HEK293 (cell line): ENCODE measurements around the gene PARD3.

ENCODE experiments used
- CTCF ChIA-PET: fragments of 350-600 bp; formaldehyde crosslinking; extraction: SDS; loops from one replicate; lab custom pipeline; 2021; ENCODE audit warnings: antibody characterized with exemption; lab: Yijun Ruan, JAX
- POLR2A ChIA-PET: fragments of 300-600 bp; formaldehyde crosslinking; extraction: SDS; loops from one replicate; lab custom pipeline; 2020; ENCODE audit warnings: antibody characterized with exemption, inconsistent platforms; lab: Yijun Ruan, JAX
- H3K27ac ChIP-seq: fragments of 200-500 bp; sonication (Bioruptor generic); 2 replicates; pipeline ENCODE4 v1.5.1; 2014; ENCODE audit warnings: low read depth, low read length, control low read depth, inconsistent platforms; ENCODE audit errors: extremely low read depth
- H3K36me3 ChIP-seq, 2 experiments: fragments of 200-500 bp in 1 of 2; sonication (Bioruptor generic) in 1 of 2; 1 replicate in 1 of 2; 2 replicates in 1 of 2; pipeline ENCODE4 v1.5.1; 2014 to 2017; ENCODE audit warnings: inconsistent platforms in 2 of 2, low read length in 2 of 2; ENCODE audit not compliant: control insufficient read depth in 2 of 2, insufficient read depth in 1 of 2
- H3K4me1 ChIP-seq: fragments of 200-500 bp; sonication (Bioruptor generic); 2 replicates; pipeline ENCODE4 v1.5.1; 2014; ENCODE audit warnings: mild to moderate bottlenecking, low read length, inconsistent platforms; ENCODE audit not compliant: control insufficient read depth, insufficient read depth
- H3K4me3 ChIP-seq: 2 replicates; pipeline ENCODE4 v1.5.1; 2011; ENCODE audit warnings: low read depth, mild to moderate bottlenecking, control low read depth, low read length, moderate library complexity
- H3K9me3 ChIP-seq: fragments of 200-500 bp; sonication (Bioruptor generic); 2 replicates; pipeline ENCODE4 v1.5.1; 2014; ENCODE audit warnings: low read depth, low read length, inconsistent platforms; ENCODE audit not compliant: control insufficient read depth, insufficient read depth
- BCL11B ChIP-seq: fragments of 450-650 bp; formaldehyde crosslinking; IDR thresholded peaks from 2 replicates; pipeline ENCODE4 v1.5.1; 2016; ENCODE audit warnings: low read depth, missing biosample characterization, missing genetic modification characterization
- HOXA7 ChIP-seq: sonication (generic); formaldehyde crosslinking; IDR thresholded peaks from 2 replicates; pipeline ENCODE4 v1.8.1; 2022; ENCODE audit warnings: missing genetic modification reagents, borderline replicate concordance
- MZF1 ChIP-seq: fragments of 450-650 bp; formaldehyde crosslinking; IDR thresholded peaks from 2 replicates; pipeline ENCODE4 v1.5.1; 2017; ENCODE audit warnings: missing biosample characterization, missing genetic modification characterization, borderline replicate concordance
- ZBTB48 ChIP-seq: fragments of 450-650 bp; formaldehyde crosslinking; IDR thresholded peaks from 2 replicates; pipeline ENCODE4 v1.5.1; 2016; ENCODE audit warnings: missing biosample characterization, missing genetic modification characterization
- ZIC2 ChIP-seq: fragments of 450-650 bp; formaldehyde crosslinking; IDR thresholded peaks from 2 replicates; pipeline ENCODE4 v1.5.1; 2016; ENCODE audit warnings: missing biosample characterization, missing genetic modification characterization
- ZNF18 ChIP-seq: fragments of 450-650 bp; formaldehyde crosslinking; IDR thresholded peaks from 2 replicates; pipeline ENCODE4 v1.5.1; 2016; ENCODE audit warnings: missing biosample characterization, missing genetic modification characterization
- ZNF214 ChIP-seq: fragments of 450-650 bp; formaldehyde crosslinking; IDR thresholded peaks from 2 replicates; pipeline ENCODE4 v1.5.1; 2017; ENCODE audit warnings: missing biosample characterization, mild to moderate bottlenecking, missing genetic modification characterization, borderline replicate concordance
- ZNF426 ChIP-seq: fragments of 450-650 bp; formaldehyde crosslinking; IDR thresholded peaks from 2 replicates; pipeline ENCODE4 v1.5.1; 2017; ENCODE audit warnings: missing biosample characterization, missing genetic modification characterization, mild to moderate bottlenecking, inconsistent platforms, moderate library complexity
- ZNF555 ChIP-seq: fragments of 450-650 bp; formaldehyde crosslinking; conservative IDR thresholded peaks from 2 replicates; pipeline ENCODE4 v1.5.1; 2017; ENCODE audit warnings: missing biosample characterization, mild to moderate bottlenecking, missing genetic modification characterization, inconsistent platforms
- ZNF623 ChIP-seq: fragments of 450-650 bp; formaldehyde crosslinking; IDR thresholded peaks from 2 replicates; pipeline ENCODE4 v1.5.1; 2016; ENCODE audit warnings: missing biosample characterization, missing genetic modification characterization
- TF ChIP-seq, protein P1 (sequence below): fragments of 450-650 bp; formaldehyde crosslinking; IDR thresholded peaks from 2 replicates; pipeline ENCODE4 v1.5.1; 2017; ENCODE audit warnings: missing biosample characterization, missing genetic modification characterization
- TF ChIP-seq, protein P2 (sequence below): fragments of 450-650 bp; formaldehyde crosslinking; conservative IDR thresholded peaks from 2 replicates; pipeline ENCODE4 v1.5.1; 2016; ENCODE audit warnings: low read depth, missing biosample characterization, missing genetic modification characterization

Gene PARD3

DNA sequence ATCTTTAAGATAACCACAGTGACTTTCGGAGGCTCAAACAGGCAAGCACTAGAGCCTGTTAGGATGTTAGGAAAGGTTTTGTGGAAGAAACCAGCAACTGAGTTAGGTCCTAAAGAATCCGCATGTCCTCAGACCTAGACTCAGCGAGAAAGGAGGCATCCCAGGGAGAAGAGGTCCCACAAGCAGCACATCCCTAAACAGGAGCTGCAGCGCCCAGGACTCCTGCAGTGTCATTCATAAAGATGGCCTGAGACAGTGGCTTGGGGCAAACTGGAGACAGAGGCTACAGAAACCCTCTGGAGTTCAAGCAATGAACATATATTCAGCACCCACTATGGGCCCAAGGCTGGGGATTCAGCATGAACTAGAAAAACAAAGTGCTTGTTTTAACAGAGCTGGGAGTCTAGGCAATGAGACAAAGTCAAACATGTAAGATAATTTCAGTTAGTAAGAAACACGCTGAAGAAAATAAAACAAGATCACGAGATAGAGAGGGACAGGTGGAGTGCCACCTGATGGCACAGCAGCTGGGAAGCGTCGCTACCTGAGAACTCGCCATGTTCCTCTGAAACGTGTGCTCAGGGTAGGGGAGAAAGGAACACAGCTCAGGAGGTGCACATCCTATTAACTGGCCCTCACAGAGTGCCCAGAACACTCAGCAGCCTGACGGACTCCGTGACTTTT is 48.1 kb downstream of the PARD3 start:
- CTCF ChIA-PET: no interaction called here
- no peaks in the 10 kb centered on the region for H3K36me3 ChIP-seq
- peaks cover 15% of the 10 kb centered on the region for H3K4me1 ChIP-seq
- H3K4me3 ChIP-seq: no peak overlapping the region
- POLR2A ChIA-PET: no interaction called here
- H3K9me3 ChIP-seq: no peaks in the 10 kb centered on the region
- H3K27ac ChIP-seq: no peak overlapping the region
- TF ChIP-seq ZNF426 (no peak), ZIC2 (peak; percentile 50; the same call in 1 of the 2 replicates), BCL11B (no peak), ZBTB48 (tag by site-specific recombination) (no peak), HOXA7 (CRISPR knock-in tag) (no peak)
- TF ChIP-seq, protein P1, sequence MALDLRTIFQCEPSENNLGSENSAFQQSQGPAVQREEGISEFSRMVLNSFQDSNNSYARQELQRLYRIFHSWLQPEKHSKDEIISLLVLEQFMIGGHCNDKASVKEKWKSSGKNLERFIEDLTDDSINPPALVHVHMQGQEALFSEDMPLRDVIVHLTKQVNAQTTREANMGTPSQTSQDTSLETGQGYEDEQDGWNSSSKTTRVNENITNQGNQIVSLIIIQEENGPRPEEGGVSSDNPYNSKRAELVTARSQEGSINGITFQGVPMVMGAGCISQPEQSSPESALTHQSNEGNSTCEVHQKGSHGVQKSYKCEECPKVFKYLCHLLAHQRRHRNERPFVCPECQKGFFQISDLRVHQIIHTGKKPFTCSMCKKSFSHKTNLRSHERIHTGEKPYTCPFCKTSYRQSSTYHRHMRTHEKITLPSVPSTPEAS: no peak

DNA sequence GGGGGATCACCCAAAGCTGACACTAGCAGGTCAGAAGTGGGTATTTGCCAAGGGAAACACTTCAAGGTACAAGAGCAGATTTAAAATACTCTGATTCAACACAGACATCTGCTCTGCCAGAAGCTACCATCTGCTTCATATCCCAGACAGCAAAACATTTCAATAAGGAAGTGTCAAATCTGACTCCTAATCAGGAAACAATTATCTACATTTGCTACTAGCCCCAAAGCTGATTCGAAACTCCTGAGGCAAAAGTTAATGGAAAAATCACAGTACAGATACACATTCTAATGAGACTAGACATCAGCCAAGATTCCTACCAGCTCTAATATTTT is 48.9 kb downstream of the PARD3 start:
- TF ChIP-seq ZNF214 (no peak), MZF1 (0 out of 2 replicates have a peak, but pooled peaks have one; percentile 36)
- CTCF ChIA-PET: no interaction called here
- POLR2A ChIA-PET: interaction anchor here (0.6 kb wide), 2 partner anchors 25 to 100 kb away, joined by 3 read pairs; no protein-coding TSS in a partner anchor
- H3K36me3 ChIP-seq: no peaks in the 10 kb centered on the region
- H3K4me3 ChIP-seq: no peak overlapping the region
- H3K9me3 ChIP-seq: no peaks in the 10 kb centered on the region
- H3K4me1 ChIP-seq: peaks cover 15% of the 10 kb centered on the region
- H3K27ac ChIP-seq: no peak overlapping the region

- no peak overlapping the region for H3K4me3 ChIP-seq
- no peaks in the 10 kb centered on the region for H3K9me3 ChIP-seq
- H3K36me3 ChIP-seq: no peaks in the 10 kb centered on the region
- CTCF ChIA-PET: no interaction called here
- POLR2A ChIA-PET: no interaction called here
- no peak overlapping the region for H3K27ac ChIP-seq
- peaks cover 15% of the 10 kb centered on the region for H3K4me1 ChIP-seq
- TF ChIP-seq ZNF555 (tag by site-specific recombination): no peak
- no peak for TF ChIP-seq ZNF623 (tag by site-specific recombination)
- TF ChIP-seq, protein P2, sequence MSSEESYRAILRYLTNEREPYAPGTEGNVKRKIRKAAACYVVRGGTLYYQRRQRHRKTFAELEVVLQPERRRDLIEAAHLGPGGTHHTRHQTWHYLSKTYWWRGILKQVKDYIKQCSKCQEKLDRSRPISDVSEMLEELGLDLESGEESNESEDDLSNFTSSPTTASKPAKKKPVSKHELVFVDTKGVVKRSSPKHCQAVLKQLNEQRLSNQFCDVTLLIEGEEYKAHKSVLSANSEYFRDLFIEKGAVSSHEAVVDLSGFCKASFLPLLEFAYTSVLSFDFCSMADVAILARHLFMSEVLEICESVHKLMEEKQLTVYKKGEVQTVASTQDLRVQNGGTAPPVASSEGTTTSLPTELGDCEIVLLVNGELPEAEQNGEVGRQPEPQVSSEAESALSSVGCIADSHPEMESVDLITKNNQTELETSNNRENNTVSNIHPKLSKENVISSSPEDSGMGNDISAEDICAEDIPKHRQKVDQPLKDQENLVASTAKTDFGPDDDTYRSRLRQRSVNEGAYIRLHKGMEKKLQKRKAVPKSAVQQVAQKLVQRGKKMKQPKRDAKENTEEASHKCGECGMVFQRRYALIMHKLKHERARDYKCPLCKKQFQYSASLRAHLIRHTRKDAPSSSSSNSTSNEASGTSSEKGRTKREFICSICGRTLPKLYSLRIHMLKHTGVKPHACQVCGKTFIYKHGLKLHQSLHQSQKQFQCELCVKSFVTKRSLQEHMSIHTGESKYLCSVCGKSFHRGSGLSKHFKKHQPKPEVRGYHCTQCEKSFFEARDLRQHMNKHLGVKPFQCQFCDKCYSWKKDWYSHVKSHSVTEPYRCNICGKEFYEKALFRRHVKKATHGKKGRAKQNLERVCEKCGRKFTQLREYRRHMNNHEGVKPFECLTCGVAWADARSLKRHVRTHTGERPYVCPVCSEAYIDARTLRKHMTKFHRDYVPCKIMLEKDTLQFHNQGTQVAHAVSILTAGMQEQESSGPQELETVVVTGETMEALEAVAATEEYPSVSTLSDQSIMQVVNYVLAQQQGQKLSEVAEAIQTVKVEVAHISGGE (tag by site-specific recombination): 0 out of 2 replicates have a peak, but pooled peaks have one; percentile 20
- peak; percentile 64 for TF ChIP-seq ZNF18 (tag by site-specific recombination)
Measured at GRCh38 chr10:34764472-34764946, 50.6 kb downstream of the PARD3 start.
